HepG2 (cell line): ENCODE data around the gene UBE2Q2. TPM values are rescaled to one million over a fixed set of nuclear protein-coding genes. Genes with fewer than 3 reads are reported as not detected.

Source experiments
- ATAC-seq: fragments of 200-7000 bp; cut with Tn5 transposase; 3 replicates; pipeline ENCODE4 v1.9.1; 2020; ENCODE audit warnings: mild to moderate bottlenecking, moderate library complexity
- BruUV-seq: library from RNA; stranded (reverse); fragments of 400-500 nt; replicated peaks from 2 replicates; lab custom pipeline; 2021; lab: Mats Ljungman, UMichigan
- CTCF ChIA-PET: fragments of 300-600 bp; formaldehyde crosslinking; extraction: SDS; loops from one replicate; lab custom pipeline; 2021; ENCODE audit warnings: low total read pairs, inconsistent platforms, low intra/inter-chr PET ratio; lab: Yijun Ruan, JAX
- POLR2A ChIA-PET: fragments of 350-600 bp; sonication (Branson Sonifier 250); formaldehyde crosslinking; loops from one replicate; lab custom pipeline; 2020; ENCODE audit warnings: antibody characterized with exemption, inconsistent platforms; lab: Yijun Ruan, JAX
- DNase-seq: peaks from one replicate; pipeline ENCODE4 v3.0.0-alpha.2; 2015; ENCODE audit warnings: low spot score
- FAIRE-seq: peaks from 3 replicates; lab custom pipeline; 2011; peaks lifted over from hg19 to GRCh38; lab: Jason Lieb, UNC
- H2AFZ ChIP-seq: one replicate; pipeline ENCODE4 v1.6.1; 2011; ENCODE audit warnings: low read length, inconsistent platforms
- H3K27ac ChIP-seq: fragments of 300-600 bp; 3 replicates; pipeline ENCODE4 v1.8.0; 2011; ENCODE audit warnings: mixed run types, mild to moderate bottlenecking, mixed read lengths, low read length, inconsistent platforms; ENCODE audit not compliant: insufficient read depth; ENCODE audit errors: extremely low read length
- H3K27me3 ChIP-seq, 2 experiments: fragments of 200-600 bp in 1 of 2; 2 replicates in 1 of 2; 3 replicates in 1 of 2; pipeline versions ENCODE4 v1.6.0 to v1.8.0; 2011; ENCODE audit warnings: low read length in 2 of 2, mild to moderate bottlenecking in 2 of 2, moderate library complexity in 2 of 2, inconsistent platforms in 1 of 2; ENCODE audit not compliant: insufficient read depth in 2 of 2, control insufficient read depth in 1 of 2
- H3K36me3 ChIP-seq, 2 experiments: fragments of 200-600 bp in 1 of 2; replicated peaks in 1 of 2; 2 replicates in 1 of 2; 3 replicates in 1 of 2; pipeline versions ENCODE4 v1.5.1 to v1.8.0; 2011; ENCODE audit warnings: low read length in 2 of 2, inconsistent platforms in 1 of 2; ENCODE audit not compliant: insufficient read depth in 2 of 2, control insufficient read depth in 1 of 2
- H3K4me1 ChIP-seq: 2 replicates; pipeline ENCODE4 v1.5.1; 2012; ENCODE audit warnings: low read length, inconsistent platforms; ENCODE audit not compliant: insufficient read depth
- H3K4me2 ChIP-seq: 2 replicates; pipeline ENCODE4 v1.6.0; 2011; ENCODE audit warnings: low read depth, low read length, inconsistent platforms
- H3K4me3 ChIP-seq, 3 experiments: fragments of 200-600 bp in 1 of 3; sonication (generic), shearing (Covaris generic) in 1 of 3; replicated peaks in 1 of 3; 2 replicates each; pipeline ENCODE4 v1.5.1; 2011 to 2016; ENCODE audit warnings: low read length in 3 of 3, inconsistent platforms in 2 of 3, low read depth in 2 of 3, mild to moderate bottlenecking in 2 of 3, control low read depth in 1 of 3, mixed read lengths in 1 of 3; ENCODE audit not compliant: insufficient read depth in 1 of 3
- H3K79me2 ChIP-seq: one replicate; pipeline ENCODE4 v1.6.1; 2011; ENCODE audit warnings: low read length, inconsistent platforms; ENCODE audit not compliant: insufficient read depth
- H3K9ac ChIP-seq: 2 replicates; pipeline ENCODE4 v1.6.0; 2011; ENCODE audit warnings: mild to moderate bottlenecking, low read depth, low read length, inconsistent platforms; ENCODE audit not compliant: insufficient read depth
- H3K9me3 ChIP-seq: 2 replicates; pipeline ENCODE4 v1.5.1; 2012; ENCODE audit warnings: mild to moderate bottlenecking, low read length
- H4K20me1 ChIP-seq: 2 replicates; pipeline ENCODE4 v1.6.0; 2011; ENCODE audit warnings: inconsistent platforms, mild to moderate bottlenecking, low read length, moderate library complexity; ENCODE audit not compliant: insufficient read depth
- ETV5 ChIP-seq: IDR thresholded peaks from 2 replicates; pipeline ENCODE4 v1.6.1; 2018; ENCODE audit warnings: missing biosample characterization, missing genetic modification reagents, inconsistent platforms, borderline replicate concordance
- MBD4 ChIP-seq: IDR thresholded peaks from 2 replicates; pipeline ENCODE4 v1.6.1; 2012; ENCODE audit warnings: low read length, inconsistent platforms, borderline replicate concordance
- MTA1 ChIP-seq: sonication (generic); formaldehyde crosslinking; IDR thresholded peaks from 2 replicates; pipeline ENCODE4 v1.4.0; 2020; ENCODE audit warnings: missing genetic modification reagents, mild to moderate bottlenecking, borderline replicate concordance
- MYC ChIP-seq: sonication (generic); formaldehyde crosslinking; IDR thresholded peaks from 2 replicates; pipeline ENCODE4 v1.9.0; 2021; ENCODE audit warnings: missing genetic modification reagents, borderline replicate concordance
- NPAS2 ChIP-seq: sonication (generic); formaldehyde crosslinking; IDR thresholded peaks from 2 replicates; pipeline ENCODE4 v1.8.0; 2022; ENCODE audit warnings: mild to moderate bottlenecking, missing genetic modification reagents, borderline replicate concordance
- RAD21 ChIP-seq: fragments of 450-650 bp; formaldehyde crosslinking; IDR thresholded peaks from 2 replicates; pipeline ENCODE4 v1.5.0; 2020; ENCODE audit warnings: mild to moderate bottlenecking
- SATB2 ChIP-seq: sonication (generic); formaldehyde crosslinking; IDR thresholded peaks from 2 replicates; pipeline ENCODE4 v1.5.0; 2020; ENCODE audit warnings: missing genetic modification reagents
- SIN3A ChIP-seq: IDR thresholded peaks from 2 replicates; pipeline ENCODE4 v1.6.1; 2011; ENCODE audit warnings: low read depth, mild to moderate bottlenecking, control low read depth, low read length, borderline replicate concordance
- SMC3 ChIP-seq: IDR thresholded peaks from 2 replicates; pipeline ENCODE4 v1.6.1; 2011; ENCODE audit warnings: low read length, improper control_type of control experiment
- STAG1 ChIP-seq: sonication (generic); formaldehyde crosslinking; IDR thresholded peaks from 2 replicates; pipeline ENCODE4 v1.4.0; 2020; ENCODE audit warnings: missing genetic modification reagents
- SUZ12 ChIP-seq: fragments of 150-350 bp; IDR thresholded peaks from 2 replicates; pipeline ENCODE4 v1.6.1; 2014; ENCODE audit warnings: low read depth, low read length
- ZBTB33 ChIP-seq: sonication (generic); formaldehyde crosslinking; IDR thresholded peaks from 2 replicates; pipeline ENCODE4 v1.4.0; 2020; ENCODE audit warnings: missing genetic modification reagents
- ZNF432 ChIP-seq: sonication (generic); formaldehyde crosslinking; IDR thresholded peaks from 2 replicates; pipeline ENCODE4 v1.5.0; 2020; ENCODE audit warnings: missing genetic modification reagents, mild to moderate bottlenecking, borderline replicate concordance
- ZNF768 ChIP-seq: sonication (generic); formaldehyde crosslinking; IDR thresholded peaks from 2 replicates; pipeline ENCODE4 v1.4.0; 2020; ENCODE audit warnings: missing genetic modification reagents
- WGBS: methylation state at CpG from one replicate; pipeline ENCODE4 v1.1.6; 2017; ENCODE audit warnings: low lambda C conversion rate; 5-methylcytosine and 5-hydroxymethylcytosine counted together
- in situ Hi-C: cut with HindIII; loops from 2 replicates; pipeline ENCODE4 v1.10.0; 2017; ENCODE audit warnings: low pct_unique_long_range_greater_than_20kb; ENCODE audit not compliant: extremely low pct_ligation_motif_present
- intact Hi-C: fragments of 100-400 bp; cut with micrococcal nuclease; formaldehyde crosslinking; loops from one replicate; pipeline ENCODE4 v1.10.0; 2022; ENCODE audit not compliant: unreplicated experiment
- polyA plus RNA-seq, 8 experiments: library from polyadenylated mRNA; depleted of rRNA in 3 of 8; stranded (reverse) in 7 of 8; unstranded in 1 of 8; fragments of >200 nt; fragmentation: Illumina TruSeq in 4 of 8; extraction: Trizol in 4 of 8; gene quantifications; 2 replicates each; pipeline versions ENCODE4 v1.2.1 to v1.2.3, GENCODE V29; 2011 to 2016; ENCODE audit warnings: low read depth in 4 of 8, missing spikeins in 1 of 8, mixed read lengths in 1 of 8; ENCODE audit not compliant: insufficient read depth in 1 of 8
- total RNA-seq, 5 experiments: library from RNA; depleted of rRNA; stranded (reverse); fragments of >200 nt; fragmentation: Illumina TruSeq; extraction: Trizol; gene quantifications; 2 replicates each; pipeline ENCODE4 v1.2.3, GENCODE V29; 2016; ENCODE audit warnings: low read depth in 1 of 5
- TF ChIP-seq, protein P1 (sequence below): sonication (generic); formaldehyde crosslinking; IDR thresholded peaks from 2 replicates; pipeline ENCODE4 v1.5.0; 2020; ENCODE audit warnings: mild to moderate bottlenecking, missing genetic modification reagents, moderate library complexity

Gene UBE2Q2
- total and polyA plus RNA-seq, 2 of the 13 experiments (the other 11 are each of a cell fraction or from before 2014, with no cell fraction given), result 10.6 to 20.4 TPM

- TF ChIP-seq SATB2 (CRISPR knock-in tag) (no peak), MYC (CRISPR knock-in tag) (no peak), MTA1 (CRISPR knock-in tag) (no peak), NPAS2 (no peak), ZNF432 (CRISPR knock-in tag) (no peak), ZNF768 (CRISPR knock-in tag) (no peak), SUZ12 (no peak)
Observed at GRCh38 chr15:75927601-75928000, 84.4 kb downstream of the UBE2Q2 start (continued).

DNA sequence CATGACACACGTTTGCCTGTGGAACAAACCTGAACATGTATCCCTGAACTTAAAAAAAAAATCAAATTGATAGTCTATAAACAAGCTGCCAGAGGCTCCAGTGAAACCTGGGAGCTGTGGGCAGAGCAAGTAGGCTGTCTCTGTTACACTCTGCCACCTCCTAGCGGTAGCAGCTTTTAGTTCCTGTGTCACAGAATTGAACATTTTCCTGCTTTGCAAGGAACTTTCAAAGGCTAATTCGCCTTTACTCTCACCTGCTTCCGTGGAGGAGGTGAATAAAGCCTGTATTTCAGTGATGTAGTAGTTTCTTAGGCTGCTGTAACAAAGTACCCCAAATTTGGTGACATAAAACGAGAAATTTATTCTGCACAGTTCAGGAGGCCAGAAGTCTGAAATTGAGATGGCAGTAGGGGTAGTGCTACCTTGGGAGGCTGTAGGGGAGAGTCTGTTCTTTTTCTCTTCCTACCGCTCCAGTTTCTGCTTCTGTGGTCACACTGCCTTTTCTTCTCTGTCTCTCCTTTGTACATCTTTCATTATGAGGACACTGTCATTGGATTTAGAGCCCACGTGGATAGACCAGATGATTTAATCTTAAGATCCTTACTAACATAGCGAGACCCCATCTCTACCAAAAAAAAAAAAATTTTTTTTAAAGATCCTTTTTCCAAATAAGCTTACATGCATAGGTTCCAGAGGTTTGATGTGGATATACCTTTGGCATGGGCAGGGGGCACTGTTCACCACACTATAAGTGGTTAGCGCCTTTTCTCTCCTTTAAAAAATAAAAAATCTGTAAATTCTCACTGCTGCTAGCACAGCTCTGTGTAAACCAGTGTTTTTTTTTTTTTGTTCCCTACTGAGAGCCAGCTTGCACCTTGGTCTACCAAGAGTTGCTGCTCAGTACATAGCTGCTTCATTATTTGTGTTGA lies 85.7 kb downstream of the UBE2Q2 start:
- FAIRE-seq, result peak; percentile 36
- ATAC-seq, result peak; percentile 62
- intact Hi-C loops (loop anchor here (1.0 to 10.0 kb wide), 2 partner anchors 119 to 204 kb away; a partner anchor contains a TSS), in situ Hi-C loops (loop anchor here (10.0 kb wide), 2 partner anchors 114 to 204 kb away; a partner anchor contains a TSS)
- peak; percentile 20 for DNase-seq
- Histone ChIP-seq H3K4me2 (no peak overlapping the region), H2AFZ (no peak overlapping the region), H3K9ac (no peak overlapping the region), H3K36me3 (peaks cover 20 to 80% of the 10 kb centered on the region in 2 experiments), H3K9me3 (no peaks in the 10 kb centered on the region), H3K27me3 (no peaks in the 10 kb centered on the region), H3K79me2 (peaks cover 26% of the 10 kb centered on the region), H3K27ac (no peak overlapping the region), H3K4me1 (no peaks in the 10 kb centered on the region), H3K4me3 (no peak overlapping the region), H4K20me1 (peaks cover 1% of the 10 kb centered on the region; the same call in 1 of the 2 replicates)
- TF ChIP-seq, protein P1, sequence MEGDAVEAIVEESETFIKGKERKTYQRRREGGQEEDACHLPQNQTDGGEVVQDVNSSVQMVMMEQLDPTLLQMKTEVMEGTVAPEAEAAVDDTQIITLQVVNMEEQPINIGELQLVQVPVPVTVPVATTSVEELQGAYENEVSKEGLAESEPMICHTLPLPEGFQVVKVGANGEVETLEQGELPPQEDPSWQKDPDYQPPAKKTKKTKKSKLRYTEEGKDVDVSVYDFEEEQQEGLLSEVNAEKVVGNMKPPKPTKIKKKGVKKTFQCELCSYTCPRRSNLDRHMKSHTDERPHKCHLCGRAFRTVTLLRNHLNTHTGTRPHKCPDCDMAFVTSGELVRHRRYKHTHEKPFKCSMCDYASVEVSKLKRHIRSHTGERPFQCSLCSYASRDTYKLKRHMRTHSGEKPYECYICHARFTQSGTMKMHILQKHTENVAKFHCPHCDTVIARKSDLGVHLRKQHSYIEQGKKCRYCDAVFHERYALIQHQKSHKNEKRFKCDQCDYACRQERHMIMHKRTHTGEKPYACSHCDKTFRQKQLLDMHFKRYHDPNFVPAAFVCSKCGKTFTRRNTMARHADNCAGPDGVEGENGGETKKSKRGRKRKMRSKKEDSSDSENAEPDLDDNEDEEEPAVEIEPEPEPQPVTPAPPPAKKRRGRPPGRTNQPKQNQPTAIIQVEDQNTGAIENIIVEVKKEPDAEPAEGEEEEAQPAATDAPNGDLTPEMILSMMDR, result peak; percentile 33; the same call in 1 of the 2 replicates
- no peak for TF ChIP-seq SIN3A
- TF ChIP-seq ETV5 (CRISPR knock-in tag), result 0 out of 2 replicates have a peak, but pooled peaks have one; percentile 17
- 0 out of 2 replicates have a peak, but pooled peaks have one; percentile 21 for TF ChIP-seq SMC3
- TF ChIP-seq ZBTB33 (CRISPR knock-in tag), result peak; percentile 92
- TF ChIP-seq RAD21, result 0 out of 2 replicates have a peak, but pooled peaks have one; percentile 17
- TF ChIP-seq MBD4, result no peak
- peak; percentile 34 for TF ChIP-seq STAG1 (CRISPR knock-in tag)
- BruUV-seq, result no TSS peak
- POLR2A ChIA-PET, result no interaction called here
- CTCF ChIA-PET, result no interaction called here
- WGBS, result 79% methylated on average over 9 of the region's 9 CpGs
